H1 (cell line): ENCODE data around the gene LYZL4. TPM values are rescaled to one million over a fixed set of nuclear protein-coding genes. Genes with fewer than 3 reads are reported as not detected.

Experiments used
- CTCF ChIA-PET: fragments of 300-600 bp; sonication (Branson Sonifier 250); formaldehyde crosslinking; loops from one replicate; lab custom pipeline; 2021; ENCODE audit not compliant: partially characterized antibody; lab: Charles Lee
- POLR2A ChIA-PET: fragments of 300-600 bp; sonication (Branson Sonifier 250); formaldehyde crosslinking; loops from one replicate; lab custom pipeline; 2021; ENCODE audit warnings: inconsistent platforms; ENCODE audit not compliant: partially characterized antibody; lab: Charles Lee
- DNase-seq, 2 experiments: peaks; one replicate each; pipeline versions ENCODE4 v3.0.0 to v3.0.0-alpha.2; 2010 to 2022; ENCODE audit warnings: low spot score in 2 of 2, low read depth in 1 of 2, mixed read lengths in 1 of 2
- FAIRE-seq: peaks from 2 replicates; lab custom pipeline; 2011; peaks lifted over from hg19 to GRCh38; lab: Jason Lieb, UNC
- H2AFZ ChIP-seq: 2 replicates; pipeline ENCODE4 v1.8.1; 2012; ENCODE audit warnings: low read length, inconsistent platforms
- H2AK5ac ChIP-seq: 2 replicates; pipeline ENCODE4 v1.6.1; 2013; ENCODE audit warnings: low read depth, low read length
- H2BK120ac ChIP-seq: replicated peaks from 2 replicates; pipeline ENCODE3; 2013; ENCODE audit warnings: low read depth, low read length, inconsistent platforms
- H2BK12ac ChIP-seq: 2 replicates; pipeline ENCODE4 v1.6.1; 2013; ENCODE audit warnings: low read depth, low read length
- H2BK15ac ChIP-seq: 2 replicates; pipeline ENCODE4 v1.6.1; 2013; ENCODE audit warnings: low read length
- H2BK20ac ChIP-seq: 2 replicates; pipeline ENCODE4 v1.6.1; 2013; ENCODE audit warnings: low read length
- H2BK5ac ChIP-seq: 2 replicates; pipeline ENCODE4 v1.6.1; 2013; ENCODE audit warnings: low read depth, low read length
- H3K14ac ChIP-seq: 2 replicates; pipeline ENCODE4 v1.6.1; 2013; ENCODE audit warnings: inconsistent platforms; ENCODE audit not compliant: insufficient read length
- H3K18ac ChIP-seq: 2 replicates; pipeline ENCODE4 v1.6.1; 2013; ENCODE audit warnings: low read length; ENCODE audit errors: extremely low read depth
- H3K23ac ChIP-seq: 2 replicates; pipeline ENCODE4 v1.6.1; 2013; ENCODE audit warnings: inconsistent platforms; ENCODE audit not compliant: insufficient read length
- H3K23me2 ChIP-seq: 2 replicates; pipeline ENCODE4 v1.6.1; 2013; ENCODE audit warnings: low read depth, low read length
- H3K27ac ChIP-seq: 2 replicates; pipeline ENCODE4 v1.6.1; 2011; ENCODE audit warnings: low read depth, low read length, inconsistent platforms
- H3K27me3 ChIP-seq, 4 experiments: replicated peaks in 1 of 4; 1 replicate in 1 of 4; 2 replicates in 3 of 4; pipeline versions ENCODE4 v1.6.1 to v1.8.1; 2011 to 2013; ENCODE audit warnings: low read length in 3 of 4, mild to moderate bottlenecking in 3 of 4, inconsistent platforms in 2 of 4, mixed read lengths in 2 of 4, moderate library complexity in 1 of 4; ENCODE audit not compliant: control insufficient read depth in 3 of 4, insufficient read depth in 3 of 4; ENCODE audit errors: extremely low read depth in 1 of 4
- H3K36me3 ChIP-seq, 4 experiments: 2 replicates each; pipeline versions ENCODE4 v1.6.1 to v1.8.1; 2011 to 2013; ENCODE audit warnings: mild to moderate bottlenecking in 4 of 4, low read length in 3 of 4, moderate library complexity in 2 of 4, control low read depth in 1 of 4, inconsistent platforms in 1 of 4; ENCODE audit not compliant: insufficient read depth in 4 of 4, control insufficient read depth in 2 of 4
- H3K4ac ChIP-seq: replicated peaks from 2 replicates; pipeline ENCODE3; 2013; ENCODE audit warnings: low read length, low read depth, mixed read lengths, inconsistent platforms; ENCODE audit not compliant: insufficient read length
- H3K4me1 ChIP-seq, 4 experiments: replicated peaks in 1 of 4; 1 replicate in 1 of 4; 2 replicates in 3 of 4; pipeline versions ENCODE4 v1.6.1 to v1.8.1; 2011 to 2013; ENCODE audit warnings: low read length in 3 of 4, inconsistent platforms in 2 of 4, mixed read lengths in 1 of 4; ENCODE audit not compliant: insufficient read depth in 4 of 4, control insufficient read depth in 3 of 4
- H3K4me2 ChIP-seq, 2 experiments: 2 replicates each; pipeline versions ENCODE4 v1.6.1 to v1.8.1; 2011 to 2013; ENCODE audit warnings: low read depth in 2 of 2, low read length in 2 of 2, control low read depth in 1 of 2, inconsistent platforms in 1 of 2, mild to moderate bottlenecking in 1 of 2; ENCODE audit not compliant: insufficient read depth in 1 of 2
- H3K4me3 ChIP-seq, 4 experiments: fragments of 200-600, 300-600 bp in 1 of 4; sonication (generic), shearing (Covaris generic), sonication (Bioruptor Twin) in 1 of 4; 2 replicates each; pipeline versions ENCODE4 v1.5.1 to v1.8.1; 2011 to 2016; ENCODE audit warnings: low read length in 4 of 4, low read depth in 3 of 4, control low read depth in 2 of 4, inconsistent platforms in 2 of 4, mild to moderate bottlenecking in 2 of 4, mixed read lengths in 1 of 4, moderate library complexity in 1 of 4; ENCODE audit not compliant: insufficient read depth in 2 of 4; ENCODE audit errors: extremely low read depth in 1 of 4
- H3K56ac ChIP-seq: replicated peaks from 2 replicates; pipeline ENCODE3; 2013; ENCODE audit warnings: low read depth, mild to moderate bottlenecking, mixed read lengths, low read length, inconsistent platforms; ENCODE audit not compliant: insufficient read length
- H3K79me1 ChIP-seq: 2 replicates; pipeline ENCODE4 v1.6.1; 2013; ENCODE audit warnings: low read depth, low read length, control low read depth
- H3K79me2 ChIP-seq, 2 experiments: 2 replicates each; pipeline versions ENCODE4 v1.6.1 to v1.8.1; 2012 to 2013; ENCODE audit warnings: low read length in 2 of 2, mild to moderate bottlenecking in 2 of 2, inconsistent platforms in 1 of 2; ENCODE audit not compliant: insufficient read depth in 2 of 2, control insufficient read depth in 1 of 2
- H3K9ac ChIP-seq, 4 experiments: replicated peaks in 1 of 4; 1 replicate in 1 of 4; 2 replicates in 3 of 4; pipeline versions ENCODE4 v1.6.1 to v1.8.1; 2011 to 2013; ENCODE audit warnings: low read depth in 3 of 4, low read length in 3 of 4, control low read depth in 2 of 4, mild to moderate bottlenecking in 2 of 4, moderate library complexity in 2 of 4, inconsistent platforms in 1 of 4; ENCODE audit errors: extremely low read depth in 1 of 4
- H3K9me3 ChIP-seq, 2 experiments: 2 replicates each; pipeline versions ENCODE4 v1.6.1 to v1.8.1; 2012 to 2013; ENCODE audit warnings: mild to moderate bottlenecking in 2 of 2, moderate library complexity in 2 of 2, control low read depth in 1 of 2, inconsistent platforms in 1 of 2, low read depth in 1 of 2, low read length in 1 of 2, mixed read lengths in 1 of 2; ENCODE audit not compliant: insufficient read depth in 2 of 2
- H4K20me1 ChIP-seq, 2 experiments: replicated peaks in 1 of 2; 2 replicates each; pipeline versions ENCODE3 to v1.8.1; 2011 to 2013; ENCODE audit warnings: inconsistent platforms in 2 of 2, low read length in 2 of 2, mild to moderate bottlenecking in 1 of 2; ENCODE audit not compliant: insufficient read depth in 2 of 2, control insufficient read depth in 1 of 2
- H4K5ac ChIP-seq: 2 replicates; pipeline ENCODE4 v1.6.1; 2013; ENCODE audit warnings: low read length, low read depth, mixed read lengths, inconsistent platforms; ENCODE audit not compliant: insufficient read length
- H4K8ac ChIP-seq: 2 replicates; pipeline ENCODE4 v1.8.0; 2013; ENCODE audit warnings: mild to moderate bottlenecking, moderate library complexity, low read length, inconsistent platforms; ENCODE audit not compliant: insufficient read depth; ENCODE audit errors: extremely low read depth
- H4K91ac ChIP-seq: replicated peaks from 2 replicates; pipeline ENCODE3; 2013; ENCODE audit warnings: low read length, mixed read lengths, inconsistent platforms; ENCODE audit not compliant: insufficient read length
- FOSL1 ChIP-seq: IDR thresholded peaks from 2 replicates; pipeline ENCODE4 v1.6.1; 2011; ENCODE audit warnings: mild to moderate bottlenecking, low read depth, low read length, moderate library complexity; ENCODE audit not compliant: insufficient read depth
- GTF2F1 ChIP-seq: IDR thresholded peaks from 2 replicates; pipeline ENCODE4 v1.6.1; 2012; ENCODE audit warnings: low read depth, low read length, improper control_type of control experiment, borderline replicate concordance
- HDAC2 ChIP-seq, 2 experiments: fragments of 300-600 bp in 1 of 2; sonication (generic) in 1 of 2; IDR thresholded peaks; 2 replicates each; pipeline ENCODE4 v1.6.1; 2011 to 2012; ENCODE audit warnings: low read depth in 2 of 2, low read length in 2 of 2, mild to moderate bottlenecking in 2 of 2, moderate library complexity in 2 of 2, borderline replicate concordance in 1 of 2, inconsistent platforms in 1 of 2
- JUND ChIP-seq: IDR thresholded peaks from 2 replicates; pipeline ENCODE4 v1.6.1; 2011; ENCODE audit warnings: mild to moderate bottlenecking, improper control_type of control experiment, low read length
- KDM4A ChIP-seq: IDR thresholded peaks from one replicate; pipeline ENCODE4 v1.7.1; 2012; ENCODE audit warnings: low read depth, mild to moderate bottlenecking, moderate library complexity, low read length, inconsistent platforms; ENCODE audit not compliant: severe bottlenecking
- NANOG ChIP-seq: IDR thresholded peaks from 2 replicates; pipeline ENCODE4 v1.6.1; 2011; ENCODE audit warnings: low read length, low read depth, mild to moderate bottlenecking, inconsistent platforms; ENCODE audit not compliant: insufficient read depth, poor library complexity, severe bottlenecking
- SAP30 ChIP-seq: fragments of 300-600 bp; sonication (generic); IDR thresholded peaks from 2 replicates; pipeline ENCODE4 v1.7.1; 2012; ENCODE audit warnings: low read length, moderate library complexity, mild to moderate bottlenecking, inconsistent platforms; ENCODE audit not compliant: insufficient read depth, insufficient replicate concordance
- SIX5 ChIP-seq: IDR thresholded peaks from 2 replicates; pipeline ENCODE4 v1.6.1; 2011; ENCODE audit warnings: mild to moderate bottlenecking, low read depth, low read length
- SP1 ChIP-seq: IDR thresholded peaks from 2 replicates; pipeline ENCODE4 v1.6.1; 2011; ENCODE audit warnings: low read depth, low read length
- SP4 ChIP-seq: IDR thresholded peaks from 2 replicates; pipeline ENCODE4 v1.6.1; 2012; ENCODE audit warnings: low read length, inconsistent platforms
- SUZ12 ChIP-seq: fragments of 200-600 bp; sonication (generic); IDR thresholded peaks from 2 replicates; pipeline ENCODE4 v1.6.1; 2012; ENCODE audit warnings: mild to moderate bottlenecking, inconsistent platforms, low read length, moderate library complexity, mixed read lengths
- TAF7 ChIP-seq: optimal IDR thresholded peaks from 2 replicates; pipeline ENCODE3; 2011; ENCODE audit warnings: low read depth, mild to moderate bottlenecking, inconsistent platforms, low read length, moderate library complexity, borderline replicate concordance
- TCF12 ChIP-seq: IDR thresholded peaks from 2 replicates; pipeline ENCODE4 v1.6.1; 2011; ENCODE audit warnings: low read depth, mild to moderate bottlenecking, low read length
- YY1 ChIP-seq: IDR thresholded peaks from 2 replicates; pipeline ENCODE4 v1.6.1; 2011; ENCODE audit warnings: low read depth, mild to moderate bottlenecking, low read length
- WGBS, 2 experiments: shearing (Covaris generic) in 1 of 2; methylation state at CpG; one replicate each; pipeline versions ENCODE4 v1.1.6 to v1.1.7; 2013 to 2015; ENCODE audit warnings: low lambda C conversion rate in 2 of 2, mixed read lengths in 2 of 2, inconsistent platforms in 1 of 2, low coverage in 1 of 2, missing lambda C conversion rate in 1 of 2; ENCODE audit not compliant: insufficient replicate concordance in 2 of 2, insufficient coverage in 1 of 2, insufficient read length in 1 of 2; ENCODE audit errors: extremely low coverage in 1 of 2, missing lambda C conversion rate in 1 of 2; 5-methylcytosine and 5-hydroxymethylcytosine counted together
- polyA plus RNA-seq, 7 experiments: library from polyadenylated mRNA; depleted of rRNA in 3 of 7; stranded (reverse) in 5 of 7; unstranded in 2 of 7; fragments of >200 nt in 5 of 7; fragments of 200-250 nt in 2 of 7; gene quantifications; 1 replicate in 5 of 7; 2 replicates in 1 of 7; 4 replicates in 1 of 7; pipeline versions ENCODE4 v1.2.1 to v1.2.3, GENCODE V29; 2011 to 2013; ENCODE audit warnings: missing spikeins in 2 of 7, mixed read lengths in 2 of 7
- total RNA-seq: library from RNA; stranded (reverse); fragmentation: NEBNext Ultra II Directional; extraction: Animal tissue kit (Norgen Biotek cat#: 25700); gene quantifications from 2 replicates; pipeline ENCODE4 v1.2.1, GENCODE V29; 2021

The LYZL4 gene
- total and polyA plus RNA-seq, 2 of the 8 experiments (the other 6 are each of a cell fraction or from before 2014, with no cell fraction given), result not detected

GRCh38 chr3:42438193-42438592 is 27.8 kb upstream of the LYZL4 start:
- Histone ChIP-seq H2BK5ac (no peak overlapping the region), H4K91ac (no peak overlapping the region), H3K79me2 (0 out of 4 replicates have a peak, but pooled peaks cover 0 to 3% of the 10 kb centered on the region in 2 experiments), H2BK15ac (no peak overlapping the region), H3K56ac (no peak overlapping the region), H2BK12ac (no peak overlapping the region), H4K20me1 (no peaks in the 10 kb centered on the region), H3K4me3 (no peak overlapping the region), H3K9me3 (0 out of 4 replicates have a peak, but pooled peaks cover 0 to 2% of the 10 kb centered on the region in 2 experiments), H3K27me3 (no peaks in the 10 kb centered on the region; a peak in 1 of 7 replicates), H2BK120ac (no peak overlapping the region), H2AFZ (no peak overlapping the region), H2BK20ac (no peak overlapping the region), H3K27ac (no peak overlapping the region), H4K8ac (no peak overlapping the region), H3K23me2 (no peaks in the 10 kb centered on the region), H3K4me2 (no peak overlapping the region), H4K5ac (no peak overlapping the region), H3K79me1 (no peaks in the 10 kb centered on the region), H3K36me3 (no peaks in the 10 kb centered on the region), H3K23ac (no peak overlapping the region), H2AK5ac (no peak overlapping the region), H3K4me1 (peaks cover 0 to 17% (median 11%) of the 10 kb centered on the region in 4 experiments; a peak in 6 of 7 replicates), H3K9ac (no peak overlapping the region), H3K14ac (no peak overlapping the region), H3K4ac (no peak overlapping the region), H3K18ac (no peak overlapping the region)
- ChIA-PET CTCF (interaction anchor here (0.6 to 9.1 kb wide), 6 partner anchors 10 to 190 kb away, joined by 3 to 193 read pairs (median 3); no protein-coding TSS in a partner anchor), POLR2A (no interaction called here)
- FAIRE-seq (no peak), DNase-seq (no peak)
- WGBS, 2 experiments, result 76% methylated on average over 2 of the region's 2 CpGs; no CpG with 5 or more reads in 1 of the 2 experiments
- TF ChIP-seq TCF12, result no peak
- no peak for TF ChIP-seq TAF7
- TF ChIP-seq GTF2F1, result no peak
- TF ChIP-seq JUND, result no peak
- TF ChIP-seq SP4, result no peak
- TF ChIP-seq SAP30, result no peak
- TF ChIP-seq HDAC2 (IDR thresholded peaks at IDR 0.05; ENCODE audit: borderline replicate concordance in 1 of 2, low read depth in 2 of 2, low read length in 2 of 2), result no peak
- no peak for TF ChIP-seq SIX5
- TF ChIP-seq SUZ12, result no peak
- no peak for TF ChIP-seq NANOG
- no peak for TF ChIP-seq KDM4A
- no peak for TF ChIP-seq FOSL1
- TF ChIP-seq YY1, result no peak
- TF ChIP-seq SP1, result no peak
